Measurements from ENCODE around the gene CLK1.
"Not testable (repeated sequence)": the region's sequence is repeated elsewhere in the genome, so short reads cannot be mapped to it uniquely, and the experiment has no call there.

- TF ChIP-seq, protein P1, sequence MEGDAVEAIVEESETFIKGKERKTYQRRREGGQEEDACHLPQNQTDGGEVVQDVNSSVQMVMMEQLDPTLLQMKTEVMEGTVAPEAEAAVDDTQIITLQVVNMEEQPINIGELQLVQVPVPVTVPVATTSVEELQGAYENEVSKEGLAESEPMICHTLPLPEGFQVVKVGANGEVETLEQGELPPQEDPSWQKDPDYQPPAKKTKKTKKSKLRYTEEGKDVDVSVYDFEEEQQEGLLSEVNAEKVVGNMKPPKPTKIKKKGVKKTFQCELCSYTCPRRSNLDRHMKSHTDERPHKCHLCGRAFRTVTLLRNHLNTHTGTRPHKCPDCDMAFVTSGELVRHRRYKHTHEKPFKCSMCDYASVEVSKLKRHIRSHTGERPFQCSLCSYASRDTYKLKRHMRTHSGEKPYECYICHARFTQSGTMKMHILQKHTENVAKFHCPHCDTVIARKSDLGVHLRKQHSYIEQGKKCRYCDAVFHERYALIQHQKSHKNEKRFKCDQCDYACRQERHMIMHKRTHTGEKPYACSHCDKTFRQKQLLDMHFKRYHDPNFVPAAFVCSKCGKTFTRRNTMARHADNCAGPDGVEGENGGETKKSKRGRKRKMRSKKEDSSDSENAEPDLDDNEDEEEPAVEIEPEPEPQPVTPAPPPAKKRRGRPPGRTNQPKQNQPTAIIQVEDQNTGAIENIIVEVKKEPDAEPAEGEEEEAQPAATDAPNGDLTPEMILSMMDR (IDR thresholded peaks at IDR 0.05; ENCODE audit: insufficient read depth, low read length, poor library complexity, severe bottlenecking), result not testable (repeated sequence)
- TF ChIP-seq EZH2phosphoT487 (conservative IDR thresholded peaks at IDR 0.05; ENCODE audit: low read length), result not testable (repeated sequence)
Measured at GRCh38 chr2:200881715-200882249, 17.3 kb upstream of the CLK1 start.
